C4-2B (cell line): ENCODE data around the gene ZNRF1.

Experiments
- ZFX ChIP-seq: fragments of 450-650 bp; IDR thresholded peaks from 2 replicates; pipeline ENCODE4 v1.6.1; 2017
- TF ChIP-seq, protein P1 (sequence below): fragments of 450-650 bp; conservative IDR thresholded peaks from 2 replicates; pipeline ENCODE4 v1.5.1; 2017; ENCODE audit warnings: mild to moderate bottlenecking

- no peak for TF ChIP-seq ZFX
- TF ChIP-seq, protein P1, sequence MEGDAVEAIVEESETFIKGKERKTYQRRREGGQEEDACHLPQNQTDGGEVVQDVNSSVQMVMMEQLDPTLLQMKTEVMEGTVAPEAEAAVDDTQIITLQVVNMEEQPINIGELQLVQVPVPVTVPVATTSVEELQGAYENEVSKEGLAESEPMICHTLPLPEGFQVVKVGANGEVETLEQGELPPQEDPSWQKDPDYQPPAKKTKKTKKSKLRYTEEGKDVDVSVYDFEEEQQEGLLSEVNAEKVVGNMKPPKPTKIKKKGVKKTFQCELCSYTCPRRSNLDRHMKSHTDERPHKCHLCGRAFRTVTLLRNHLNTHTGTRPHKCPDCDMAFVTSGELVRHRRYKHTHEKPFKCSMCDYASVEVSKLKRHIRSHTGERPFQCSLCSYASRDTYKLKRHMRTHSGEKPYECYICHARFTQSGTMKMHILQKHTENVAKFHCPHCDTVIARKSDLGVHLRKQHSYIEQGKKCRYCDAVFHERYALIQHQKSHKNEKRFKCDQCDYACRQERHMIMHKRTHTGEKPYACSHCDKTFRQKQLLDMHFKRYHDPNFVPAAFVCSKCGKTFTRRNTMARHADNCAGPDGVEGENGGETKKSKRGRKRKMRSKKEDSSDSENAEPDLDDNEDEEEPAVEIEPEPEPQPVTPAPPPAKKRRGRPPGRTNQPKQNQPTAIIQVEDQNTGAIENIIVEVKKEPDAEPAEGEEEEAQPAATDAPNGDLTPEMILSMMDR = no peak
Measured at GRCh38 chr16:75089486-75090202, 90.8 kb downstream of the ZNRF1 start.
